Ovary (tissue), 3 donors: Measurements from ENCODE around the gene DPF3.

Source experiments
- EP300 ChIP-seq: sonication (generic); formaldehyde crosslinking; IDR thresholded peaks from one replicate; pipeline ENCODE4 v1.6.1; 2017; ENCODE audit warnings: antibody characterized with exemption
- POLR2A ChIP-seq: fragments of 450-650 bp; IDR thresholded peaks from one replicate; pipeline ENCODE4 v1.6.1; 2017; ENCODE audit warnings: antibody characterized with exemption, mild to moderate bottlenecking, moderate library complexity
- TF ChIP-seq, protein P1 (sequence below), 3 donors: fragments of 450-650 bp in 2 of 3; fragments of 200-600 bp in 1 of 3; IDR thresholded peaks; one replicate each; pipeline versions ENCODE4 v1.5.1 to v1.8.0; 2016 to 2022; ENCODE audit warnings: antibody characterized with exemption in 3 of 3, mild to moderate bottlenecking in 1 of 3
- donor health status: DM: no; HTN: no; CAD: no.

GRCh38 chr14:72715850-72716228 is 178.1 kb downstream of the DPF3 start:
- TF ChIP-seq, protein P1, sequence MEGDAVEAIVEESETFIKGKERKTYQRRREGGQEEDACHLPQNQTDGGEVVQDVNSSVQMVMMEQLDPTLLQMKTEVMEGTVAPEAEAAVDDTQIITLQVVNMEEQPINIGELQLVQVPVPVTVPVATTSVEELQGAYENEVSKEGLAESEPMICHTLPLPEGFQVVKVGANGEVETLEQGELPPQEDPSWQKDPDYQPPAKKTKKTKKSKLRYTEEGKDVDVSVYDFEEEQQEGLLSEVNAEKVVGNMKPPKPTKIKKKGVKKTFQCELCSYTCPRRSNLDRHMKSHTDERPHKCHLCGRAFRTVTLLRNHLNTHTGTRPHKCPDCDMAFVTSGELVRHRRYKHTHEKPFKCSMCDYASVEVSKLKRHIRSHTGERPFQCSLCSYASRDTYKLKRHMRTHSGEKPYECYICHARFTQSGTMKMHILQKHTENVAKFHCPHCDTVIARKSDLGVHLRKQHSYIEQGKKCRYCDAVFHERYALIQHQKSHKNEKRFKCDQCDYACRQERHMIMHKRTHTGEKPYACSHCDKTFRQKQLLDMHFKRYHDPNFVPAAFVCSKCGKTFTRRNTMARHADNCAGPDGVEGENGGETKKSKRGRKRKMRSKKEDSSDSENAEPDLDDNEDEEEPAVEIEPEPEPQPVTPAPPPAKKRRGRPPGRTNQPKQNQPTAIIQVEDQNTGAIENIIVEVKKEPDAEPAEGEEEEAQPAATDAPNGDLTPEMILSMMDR (IDR thresholded peaks at IDR 0.05): no peak
- TF ChIP-seq POLR2A (no peak), EP300 (no peak)
